ENCODE measurements around the gene TLL1.

- TF ChIP-seq CTCF (IDR thresholded peaks at IDR 0.05; ENCODE audit: low read depth, low read length) (no peak), EZH2phosphoT487 (IDR thresholded peaks at IDR 0.05; ENCODE audit: low read depth) (no peak)
These were observed 33.2 kb downstream of the TLL1 start for GRCh38 chr4:165906272-165906671.
